ENCODE data around the gene ZXDC. TPM values are rescaled to one million over a fixed set of nuclear protein-coding genes. Genes with fewer than 3 reads are reported as not detected.

Gene ZXDC
- total RNA-seq, 2 donors from 2014 or later, result 27.8 to 32.8 TPM

DNA sequence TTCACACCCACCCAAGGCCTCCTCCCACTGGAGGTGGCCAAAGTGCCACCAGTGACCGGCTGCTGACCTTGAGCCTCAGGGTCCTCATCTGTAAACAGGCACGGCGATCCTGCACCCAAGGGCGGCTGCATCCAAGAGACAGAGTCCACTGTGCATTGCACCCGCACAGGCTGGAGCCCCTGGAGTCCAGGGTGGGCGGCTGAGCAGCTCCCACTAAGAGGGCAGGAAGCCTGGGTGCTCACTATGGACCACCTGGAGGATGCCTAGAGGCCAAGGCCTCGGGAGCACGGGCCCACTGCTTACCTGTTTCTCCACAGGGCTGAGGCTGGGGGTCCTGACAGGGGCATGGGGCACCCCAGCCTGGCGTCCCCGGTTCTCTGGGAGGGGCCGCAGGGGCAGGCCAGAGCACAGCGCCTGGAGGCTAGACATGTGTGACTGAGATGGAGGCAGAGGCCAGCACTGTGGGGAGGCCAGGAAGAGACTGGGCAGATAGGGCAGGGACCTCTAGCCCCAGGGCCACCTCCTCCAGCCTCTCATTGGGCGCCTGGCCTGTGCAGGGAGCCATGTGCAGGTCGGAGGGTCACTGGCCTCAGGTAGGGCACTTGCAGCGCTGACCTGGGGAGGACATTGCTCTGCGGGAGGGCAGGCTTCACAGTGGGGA lies 41.7 kb upstream of the ZXDC start, which contains the start of gene UROC1:
Gene UROC1 (minus strand): TSS at position 483 of the 661 bp plus-strand sequence. CDS start 54 bp downstream, at position 429.
- H3K4me3 Mint-ChIP-seq, result no peak within 1 kb of the TSS
- DNase-seq, result no peak
- H3K36me3 Mint-ChIP-seq (ENCODE audit: insufficient read depth in 2 of 2), result no peaks in the 10 kb centered on the region
- ATAC-seq (replicated peaks in 1 of 2), result no peak
- peaks cover 5% of the 10 kb centered on the region for H3K27me3 Mint-ChIP-seq (ENCODE audit: low read depth)
- H3K27ac Mint-ChIP-seq, result no peak within 1 kb of the TSS
- no peaks in the 10 kb centered on the region for H3K9me3 Mint-ChIP-seq
- H3K4me1 Mint-ChIP-seq (ENCODE audit: low read depth), result no peaks in the 10 kb centered on the region

DNA sequence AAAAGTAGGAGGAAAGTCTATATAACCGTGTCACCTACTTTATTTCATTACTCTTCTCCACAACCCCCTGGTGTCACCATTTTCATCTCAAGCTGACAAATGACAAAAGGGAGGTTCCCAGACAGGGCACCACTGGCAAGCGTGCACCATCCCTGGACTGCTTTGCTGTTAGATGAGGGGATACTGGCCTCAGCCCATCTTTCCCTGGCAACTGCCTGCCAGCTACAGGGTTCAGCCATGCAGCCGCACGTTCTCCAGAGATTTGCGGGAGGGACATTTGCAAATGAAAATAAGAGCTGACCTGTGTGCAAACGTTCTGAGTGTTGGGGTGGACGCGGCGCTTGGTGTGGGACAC lies 41.2 kb upstream of the ZXDC start:
- no peak for DNase-seq
- ATAC-seq (replicated peaks in 1 of 2), result no peak
- no peak overlapping the region for H3K4me3 Mint-ChIP-seq

DNA sequence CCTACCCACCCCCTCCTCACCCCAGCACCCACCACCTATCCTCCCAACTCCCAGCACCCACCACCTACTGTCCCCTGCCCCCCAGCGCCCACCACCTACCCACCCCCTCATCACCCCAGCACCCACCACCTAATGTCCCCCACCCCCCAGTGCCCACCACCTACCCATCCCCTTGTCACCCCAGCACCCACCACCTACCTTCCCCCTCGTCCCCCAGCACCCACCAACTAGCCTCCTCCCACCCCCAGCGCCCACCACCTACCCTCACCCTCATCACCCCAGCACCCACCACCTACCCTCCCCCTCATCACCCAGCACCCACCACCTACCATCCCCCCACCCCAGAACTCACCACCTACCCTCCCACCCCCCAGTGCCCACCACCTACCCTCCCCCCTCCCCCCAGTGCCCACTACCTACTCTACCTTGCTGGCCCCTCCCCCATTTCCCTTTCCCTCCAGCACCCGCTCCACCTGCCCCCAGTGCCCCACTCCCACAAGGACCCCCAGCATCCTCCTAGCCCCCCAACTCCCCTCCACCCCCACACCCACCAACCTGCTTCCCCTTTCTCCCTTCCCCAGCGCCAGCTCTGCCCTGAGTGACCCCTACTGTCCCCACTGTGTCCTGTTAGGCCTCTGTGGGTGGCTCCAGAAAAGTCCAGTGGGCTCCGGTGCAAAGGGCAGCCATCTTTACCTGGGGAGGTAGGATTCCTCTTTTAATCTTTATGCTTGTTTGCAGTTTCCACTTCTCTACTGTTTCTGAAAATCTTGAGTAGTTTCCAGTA lies 40.7 kb upstream of the ZXDC start:
- no peaks in the 10 kb centered on the region for H3K4me1 Mint-ChIP-seq (ENCODE audit: low read depth)
- DNase-seq (no peak), ATAC-seq (replicated peaks in 1 of 2) (no peak)
- H3K27ac Mint-ChIP-seq, result no peak overlapping the region
- H3K4me3 Mint-ChIP-seq, result no peak overlapping the region
- H3K9me3 Mint-ChIP-seq, result no peaks in the 10 kb centered on the region
- no peaks in the 10 kb centered on the region for H3K36me3 Mint-ChIP-seq (ENCODE audit: insufficient read depth in 2 of 2)
- H3K27me3 Mint-ChIP-seq (ENCODE audit: low read depth), result no peaks in the 10 kb centered on the region

More for the DNA sequence above, 41.2 kb upstream of the ZXDC start:
- Mint-ChIP-seq H3K27ac (no peak overlapping the region), H3K36me3 (ENCODE audit: insufficient read depth in 2 of 2) (no peaks in the 10 kb centered on the region), H3K9me3 (no peaks in the 10 kb centered on the region), H3K4me1 (ENCODE audit: low read depth) (no peaks in the 10 kb centered on the region), H3K27me3 (ENCODE audit: low read depth) (peaks cover under 1% of the 10 kb centered on the region)

DNA sequence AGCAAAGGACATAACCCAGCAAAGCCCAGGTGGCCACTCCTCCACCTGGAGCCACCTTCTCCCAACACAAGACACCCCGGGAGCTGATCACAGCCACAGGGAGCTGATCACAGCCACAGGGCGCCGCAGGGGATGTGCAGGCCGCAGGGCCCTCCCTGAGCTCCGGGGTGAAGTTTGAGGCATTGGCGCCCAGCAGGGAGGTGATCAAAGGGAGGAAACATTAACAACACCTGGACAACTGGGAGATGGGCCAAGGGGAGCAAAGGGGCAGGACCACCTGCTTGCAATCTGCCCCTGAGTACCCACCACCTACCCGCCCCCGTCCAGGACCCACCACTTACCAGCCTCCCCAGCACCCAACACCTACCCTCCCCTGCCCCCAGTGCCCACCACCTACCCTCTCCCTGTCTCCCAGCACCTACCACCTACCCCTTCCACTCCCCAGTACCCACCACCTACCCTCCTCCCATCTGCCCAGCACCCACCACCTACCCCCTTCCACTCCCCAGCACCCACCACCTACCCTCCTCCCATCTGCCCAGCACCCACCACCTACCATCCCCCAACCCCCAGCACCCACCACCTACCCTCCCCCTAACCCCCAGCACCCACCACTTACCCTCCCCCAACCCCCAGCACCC lies 39.5 kb upstream of the ZXDC start:
- Mint-ChIP-seq H3K4me3 (no peak overlapping the region), H3K9me3 (no peaks in the 10 kb centered on the region), H3K36me3 (ENCODE audit: insufficient read depth in 2 of 2) (no peaks in the 10 kb centered on the region), H3K27ac (no peak overlapping the region), H3K27me3 (ENCODE audit: low read depth) (no peaks in the 10 kb centered on the region), H3K4me1 (ENCODE audit: low read depth) (no peaks in the 10 kb centered on the region)
- DNase-seq (no peak), ATAC-seq (replicated peaks in 1 of 2) (no peak)

DNA sequence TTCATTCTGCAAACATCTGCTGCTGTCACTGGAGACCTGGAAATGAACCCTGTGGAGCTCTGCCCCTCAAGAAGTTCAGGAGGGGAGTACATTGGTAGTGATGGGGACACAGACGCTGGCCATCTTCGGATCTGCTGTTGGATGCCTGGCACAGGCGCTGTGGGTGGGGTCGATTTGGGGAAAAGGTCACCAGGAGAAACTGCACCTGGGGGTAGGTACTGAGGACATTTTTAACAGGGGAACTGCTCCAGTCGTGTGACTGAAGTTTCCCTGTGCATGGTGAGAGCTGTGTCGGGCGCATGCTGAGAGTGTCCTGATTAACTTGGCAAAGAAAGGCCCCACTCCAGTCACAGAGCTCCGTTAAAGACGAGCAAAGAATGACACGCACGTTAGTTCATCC lies 38.5 kb upstream of the ZXDC start:
- H3K4me1 Mint-ChIP-seq (ENCODE audit: low read depth), result no peaks in the 10 kb centered on the region
- H3K4me3 Mint-ChIP-seq, result no peak overlapping the region
- H3K27me3 Mint-ChIP-seq (ENCODE audit: low read depth), result no peaks in the 10 kb centered on the region
- no peak for ATAC-seq (replicated peaks in 1 of 2)
- no peaks in the 10 kb centered on the region for H3K9me3 Mint-ChIP-seq
- H3K36me3 Mint-ChIP-seq (ENCODE audit: insufficient read depth in 2 of 2), result no peaks in the 10 kb centered on the region
- no peak for DNase-seq
- H3K27ac Mint-ChIP-seq, result no peak overlapping the region

DNA sequence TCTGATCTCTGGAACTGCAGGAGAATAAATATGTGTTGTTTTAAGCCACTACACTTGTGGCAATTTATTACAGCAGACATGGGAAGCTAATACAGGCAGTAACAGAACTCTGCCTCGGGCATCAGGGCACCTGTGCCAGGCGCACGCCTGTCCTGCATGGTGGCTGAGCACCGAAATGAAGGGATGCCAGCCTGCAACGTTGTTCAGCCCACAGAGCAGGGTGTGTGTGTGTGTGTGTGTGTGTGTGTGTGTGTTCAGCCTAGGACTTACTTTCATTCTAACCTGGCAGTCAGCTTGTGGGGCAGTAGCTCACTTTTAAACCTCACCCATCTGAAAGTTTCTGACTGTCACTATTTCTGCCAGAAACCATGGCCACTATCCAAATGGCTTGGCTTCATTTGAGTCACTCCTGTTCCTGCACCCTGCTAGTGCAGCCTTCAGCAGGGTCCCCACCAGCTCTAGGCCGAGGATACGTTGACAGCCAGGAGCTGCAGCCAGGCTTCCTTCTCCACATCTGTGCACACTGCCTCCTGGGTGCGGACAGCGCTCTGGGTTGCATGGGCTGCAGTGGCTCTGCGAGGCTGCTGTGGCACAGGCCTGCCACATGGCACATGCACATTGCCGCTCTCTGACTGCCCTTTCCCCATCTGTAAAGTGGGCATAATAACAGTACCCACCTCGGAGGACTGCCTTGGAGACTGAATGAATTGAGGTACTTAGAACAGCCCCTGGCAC lies 37.4 kb upstream of the ZXDC start:
- ATAC-seq (replicated peaks in 1 of 2) (no peak), DNase-seq (no peak)
- Mint-ChIP-seq H3K9me3 (no peaks in the 10 kb centered on the region), H3K4me1 (ENCODE audit: low read depth) (no peaks in the 10 kb centered on the region), H3K36me3 (ENCODE audit: insufficient read depth in 2 of 2) (no peaks in the 10 kb centered on the region), H3K4me3 (no peak overlapping the region), H3K27ac (no peak overlapping the region), H3K27me3 (ENCODE audit: low read depth) (no peaks in the 10 kb centered on the region)

DNA sequence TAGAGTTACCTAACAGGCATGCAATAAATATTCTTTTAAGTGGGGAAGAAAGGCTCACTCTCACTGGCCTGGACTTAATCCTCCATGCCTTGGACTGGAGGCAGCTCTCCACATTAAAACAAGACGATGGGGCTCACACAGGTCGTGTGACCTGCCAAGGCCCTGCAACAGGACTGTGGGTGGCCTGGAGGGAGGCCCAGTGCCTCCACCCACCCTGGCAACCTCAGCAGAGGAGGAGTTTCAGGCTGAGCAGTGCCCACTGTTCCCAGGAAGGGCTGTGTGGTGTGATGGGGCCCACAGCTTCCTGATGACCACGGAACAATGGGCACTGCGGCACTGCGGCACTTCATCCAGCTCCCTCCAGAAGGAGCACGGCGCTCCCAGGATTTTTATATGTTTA lies 36.3 kb upstream of the ZXDC start:
- ATAC-seq (replicated peaks in 1 of 2), result no peak
- no peaks in the 10 kb centered on the region for H3K27me3 Mint-ChIP-seq (ENCODE audit: low read depth)
- no peaks in the 10 kb centered on the region for H3K36me3 Mint-ChIP-seq (ENCODE audit: insufficient read depth in 2 of 2)
- H3K27ac Mint-ChIP-seq, result no peak overlapping the region
- H3K9me3 Mint-ChIP-seq, result no peaks in the 10 kb centered on the region
- DNase-seq, result no peak
- no peaks in the 10 kb centered on the region for H3K4me1 Mint-ChIP-seq (ENCODE audit: low read depth)
- no peak overlapping the region for H3K4me3 Mint-ChIP-seq

DNA sequence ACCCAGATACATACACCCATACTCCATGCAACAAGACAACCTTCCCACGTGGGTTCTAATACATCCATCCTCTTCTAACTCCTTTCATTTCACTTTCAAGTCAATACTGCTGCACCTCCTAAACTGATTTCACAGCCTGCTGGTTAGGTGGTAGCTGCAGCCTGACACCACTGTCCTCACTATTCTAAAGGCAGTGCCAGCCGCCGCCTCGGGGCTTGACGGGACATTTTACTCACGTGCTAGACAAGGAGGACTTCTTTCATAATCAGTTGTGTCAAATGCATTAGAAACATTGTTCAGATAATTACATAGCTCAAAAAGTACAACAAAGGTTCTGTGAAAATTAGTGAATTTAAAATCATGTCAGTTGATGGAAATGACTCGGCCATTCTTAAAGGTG lies 35.6 kb upstream of the ZXDC start:
- H3K27ac Mint-ChIP-seq, result no peak overlapping the region
- H3K4me1 Mint-ChIP-seq (ENCODE audit: low read depth), result no peaks in the 10 kb centered on the region
- ATAC-seq (replicated peaks in 1 of 2), result no peak
- H3K4me3 Mint-ChIP-seq, result no peak overlapping the region
- DNase-seq, result no peak
- no peaks in the 10 kb centered on the region for H3K27me3 Mint-ChIP-seq (ENCODE audit: low read depth)
- H3K36me3 Mint-ChIP-seq (ENCODE audit: insufficient read depth in 2 of 2), result no peaks in the 10 kb centered on the region
- no peaks in the 10 kb centered on the region for H3K9me3 Mint-ChIP-seq

DNA sequence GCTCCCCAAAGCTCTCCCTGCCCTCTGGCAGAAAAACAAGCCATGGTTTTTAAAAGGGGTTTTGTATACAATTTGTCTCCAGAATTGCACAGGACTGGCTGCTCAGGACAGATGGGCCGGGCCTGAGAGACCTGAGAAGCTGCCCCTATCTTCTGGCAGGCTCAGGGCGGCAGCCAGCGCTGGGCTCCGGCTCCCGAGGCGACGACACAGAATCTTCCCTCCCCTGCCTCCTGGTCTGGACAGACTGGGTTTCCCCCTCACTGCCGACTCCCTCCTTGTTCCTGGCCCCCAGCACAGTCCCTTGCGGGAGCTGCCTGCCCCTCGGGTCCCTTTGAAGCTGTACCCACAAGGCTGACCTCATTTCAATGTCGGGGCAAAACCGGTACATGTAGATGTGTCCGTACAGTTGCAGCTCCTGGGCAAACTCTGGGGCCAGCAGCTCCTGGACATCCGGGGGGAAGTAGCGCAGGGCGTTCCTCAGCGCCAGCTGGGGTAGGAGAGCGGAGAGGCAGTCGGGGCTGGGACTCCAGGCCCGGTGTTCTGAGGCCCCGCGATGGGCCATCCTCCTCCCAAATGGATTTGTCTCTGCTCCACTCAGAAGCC lies 34.7 kb upstream of the ZXDC start:
- Mint-ChIP-seq H3K27me3 (ENCODE audit: low read depth) (no peaks in the 10 kb centered on the region), H3K9me3 (no peaks in the 10 kb centered on the region), H3K4me3 (no peak overlapping the region), H3K4me1 (ENCODE audit: low read depth) (no peaks in the 10 kb centered on the region), H3K27ac (no peak overlapping the region), H3K36me3 (ENCODE audit: insufficient read depth in 2 of 2) (no peaks in the 10 kb centered on the region)
- no peak for DNase-seq
- ATAC-seq (replicated peaks in 1 of 2), result no peak

DNA sequence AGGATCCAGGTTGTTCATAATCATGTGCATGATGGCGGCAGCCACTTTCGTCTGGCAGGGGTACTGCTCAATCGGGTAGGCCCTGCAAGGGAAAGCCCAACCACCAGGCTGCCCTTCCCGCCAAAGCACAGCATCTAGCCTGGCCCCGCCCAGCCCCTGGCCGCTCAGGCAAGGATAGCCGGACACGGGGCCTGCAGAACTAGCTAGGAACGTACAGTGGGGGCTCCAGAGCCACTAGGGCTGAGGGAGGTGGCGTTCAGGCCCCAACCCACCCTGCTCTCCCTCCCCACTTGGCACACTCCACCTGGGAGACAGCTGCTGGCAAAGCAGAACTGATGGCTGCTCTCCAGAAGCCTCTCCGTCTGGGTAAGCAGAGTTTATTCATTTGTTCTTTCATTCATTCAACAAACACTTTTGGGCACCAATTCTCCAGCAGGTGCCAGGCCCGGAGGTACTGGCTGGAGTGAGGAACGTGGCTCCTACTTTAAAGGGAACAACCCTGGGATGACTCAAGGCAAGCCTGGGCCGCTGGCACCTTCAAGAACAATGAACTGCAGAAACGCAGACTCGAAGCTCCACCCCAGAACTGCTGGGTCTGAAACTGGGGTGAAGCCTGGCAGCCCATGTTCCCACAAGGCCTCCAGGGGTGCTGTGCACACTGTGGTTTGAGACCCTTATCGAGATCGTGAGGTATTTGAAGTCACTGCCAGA lies 34.1 kb upstream of the ZXDC start:
- DNase-seq (no peak), ATAC-seq (replicated peaks in 1 of 2) (no peak)
- Mint-ChIP-seq H3K9me3 (no peaks in the 10 kb centered on the region), H3K4me1 (ENCODE audit: low read depth) (no peaks in the 10 kb centered on the region), H3K36me3 (ENCODE audit: insufficient read depth in 2 of 2) (no peaks in the 10 kb centered on the region), H3K4me3 (no peak overlapping the region), H3K27me3 (ENCODE audit: low read depth) (no peaks in the 10 kb centered on the region), H3K27ac (no peak overlapping the region)

DNA sequence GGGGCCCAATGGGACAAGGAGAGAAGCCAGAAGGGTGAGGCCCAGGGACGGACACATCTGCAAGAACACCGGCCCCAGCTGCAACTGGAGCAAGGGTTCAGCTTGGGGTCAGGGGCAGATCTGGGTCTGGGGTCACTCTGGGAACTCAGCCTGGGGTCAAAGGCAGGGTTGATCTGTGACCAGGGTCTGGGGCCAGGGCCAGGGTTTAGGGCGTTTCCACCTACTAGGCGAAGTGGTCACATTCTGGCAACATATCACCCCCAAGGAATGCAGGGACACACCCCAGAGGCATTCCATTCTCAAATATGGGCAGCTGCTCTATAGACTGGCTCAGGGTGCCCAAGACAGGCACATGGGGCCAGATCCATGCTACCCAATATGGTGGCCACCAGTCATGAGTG lies 32.9 kb upstream of the ZXDC start:
- Mint-ChIP-seq H3K36me3 (ENCODE audit: insufficient read depth in 2 of 2) (no peaks in the 10 kb centered on the region), H3K27ac (no peak overlapping the region), H3K4me1 (ENCODE audit: low read depth) (no peaks in the 10 kb centered on the region), H3K9me3 (no peaks in the 10 kb centered on the region), H3K27me3 (ENCODE audit: low read depth) (no peaks in the 10 kb centered on the region), H3K4me3 (no peak overlapping the region)
- ATAC-seq (replicated peaks in 1 of 2) (no peak), DNase-seq (no peak)

DNA sequence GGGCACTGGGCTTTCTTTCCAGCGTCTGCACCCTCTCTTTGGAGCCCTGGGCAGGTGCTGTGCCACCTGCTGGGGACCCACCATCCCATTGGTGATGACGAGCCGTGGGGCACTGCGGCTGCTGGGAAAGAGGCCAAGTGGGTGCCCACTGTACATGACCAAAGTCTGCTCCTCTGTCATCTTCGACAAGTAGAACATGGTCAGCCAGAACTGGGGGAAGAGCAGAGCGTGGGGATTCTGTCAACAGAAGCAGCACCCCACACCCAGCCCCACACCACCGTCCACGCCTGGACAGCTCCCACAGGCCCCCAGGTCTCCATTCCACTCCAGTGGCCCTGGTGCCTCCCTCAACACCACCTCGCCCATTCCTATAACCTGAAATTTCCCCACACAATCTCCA lies 32.2 kb upstream of the ZXDC start:
- DNase-seq, result no peak
- Mint-ChIP-seq H3K4me1 (ENCODE audit: low read depth) (no peaks in the 10 kb centered on the region), H3K9me3 (no peaks in the 10 kb centered on the region), H3K27me3 (ENCODE audit: low read depth) (no peaks in the 10 kb centered on the region), H3K36me3 (ENCODE audit: insufficient read depth in 2 of 2) (no peaks in the 10 kb centered on the region), H3K4me3 (no peak overlapping the region), H3K27ac (no peak overlapping the region)
- no peak for ATAC-seq (replicated peaks in 1 of 2)

Data from activated T-cell treated with anti-CD3 and anti-CD28 coated beads, Interleukin-2, amount 50 U/mL, for 72 hours (primary cell).